ENCODE results near the gene CRKL. TPM values are rescaled to one million over a fixed set of nuclear protein-coding genes. Genes with fewer than 3 reads are reported as not detected.
A peak's percentile ranks its signal among the peaks of the same experiment; 100 is the strongest.

Gene CRKL
- polyA plus RNA-seq, 2 of the 4 experiments (the other 2 are of a cell fraction), result 21.4 to 22.8 TPM

DNA sequence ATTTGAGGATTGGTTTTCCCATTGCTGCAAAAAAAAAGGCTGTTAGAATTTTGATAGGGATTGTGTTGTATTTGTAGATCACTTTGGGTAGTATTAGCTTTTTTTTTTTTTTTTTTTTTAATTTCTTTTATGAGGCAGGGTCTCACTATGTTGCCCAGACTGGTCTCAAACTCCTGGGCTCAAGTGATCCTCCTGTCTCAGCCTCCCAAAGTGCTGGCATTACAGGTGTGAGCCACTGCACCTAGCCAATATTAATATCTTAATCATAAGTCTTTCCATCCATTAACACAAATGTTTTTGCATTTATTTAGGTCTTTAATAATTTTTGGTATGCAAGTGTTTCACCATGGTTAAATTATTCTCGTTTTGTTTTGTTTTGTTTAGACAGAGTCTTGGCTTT, 26.8 kb downstream of the CRKL start (continued):
- TF ChIP-seq, protein P1, sequence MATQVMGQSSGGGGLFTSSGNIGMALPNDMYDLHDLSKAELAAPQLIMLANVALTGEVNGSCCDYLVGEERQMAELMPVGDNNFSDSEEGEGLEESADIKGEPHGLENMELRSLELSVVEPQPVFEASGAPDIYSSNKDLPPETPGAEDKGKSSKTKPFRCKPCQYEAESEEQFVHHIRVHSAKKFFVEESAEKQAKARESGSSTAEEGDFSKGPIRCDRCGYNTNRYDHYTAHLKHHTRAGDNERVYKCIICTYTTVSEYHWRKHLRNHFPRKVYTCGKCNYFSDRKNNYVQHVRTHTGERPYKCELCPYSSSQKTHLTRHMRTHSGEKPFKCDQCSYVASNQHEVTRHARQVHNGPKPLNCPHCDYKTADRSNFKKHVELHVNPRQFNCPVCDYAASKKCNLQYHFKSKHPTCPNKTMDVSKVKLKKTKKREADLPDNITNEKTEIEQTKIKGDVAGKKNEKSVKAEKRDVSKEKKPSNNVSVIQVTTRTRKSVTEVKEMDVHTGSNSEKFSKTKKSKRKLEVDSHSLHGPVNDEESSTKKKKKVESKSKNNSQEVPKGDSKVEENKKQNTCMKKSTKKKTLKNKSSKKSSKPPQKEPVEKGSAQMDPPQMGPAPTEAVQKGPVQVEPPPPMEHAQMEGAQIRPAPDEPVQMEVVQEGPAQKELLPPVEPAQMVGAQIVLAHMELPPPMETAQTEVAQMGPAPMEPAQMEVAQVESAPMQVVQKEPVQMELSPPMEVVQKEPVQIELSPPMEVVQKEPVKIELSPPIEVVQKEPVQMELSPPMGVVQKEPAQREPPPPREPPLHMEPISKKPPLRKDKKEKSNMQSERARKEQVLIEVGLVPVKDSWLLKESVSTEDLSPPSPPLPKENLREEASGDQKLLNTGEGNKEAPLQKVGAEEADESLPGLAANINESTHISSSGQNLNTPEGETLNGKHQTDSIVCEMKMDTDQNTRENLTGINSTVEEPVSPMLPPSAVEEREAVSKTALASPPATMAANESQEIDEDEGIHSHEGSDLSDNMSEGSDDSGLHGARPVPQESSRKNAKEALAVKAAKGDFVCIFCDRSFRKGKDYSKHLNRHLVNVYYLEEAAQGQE (IDR thresholded peaks at IDR 0.05), result no peak

DNA sequence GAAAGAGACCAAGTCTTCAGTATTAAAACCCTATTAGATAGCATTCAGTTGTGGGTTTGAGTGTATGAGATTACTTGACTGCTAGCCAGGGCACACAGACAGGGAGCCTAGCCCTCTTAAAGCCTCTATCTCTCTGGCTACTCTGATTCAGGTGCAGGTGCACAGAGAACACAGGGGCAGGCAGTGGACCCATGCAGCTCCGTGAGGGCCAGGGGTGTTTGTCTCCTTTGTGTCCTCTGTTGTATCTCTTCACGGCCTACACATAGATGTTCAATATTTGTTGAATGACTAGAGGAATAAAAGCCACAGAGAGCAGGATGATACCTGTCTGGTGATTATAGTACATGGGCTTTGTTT, 28.3 kb downstream of the CRKL start:
- H3K9me3 ChIP-seq, result no peaks in the 10 kb centered on the region
- TF ChIP-seq POLR2AphosphoS2 (conservative IDR thresholded peaks at IDR 0.05; ENCODE audit: low read length) (no peak), JUN (IDR thresholded peaks at IDR 0.05) (no peak)
- H3K27ac ChIP-seq, result no peak overlapping the region
- no peak for FAIRE-seq
- H3K4me2 ChIP-seq, result peak overlapping the region; percentile 32; the same call in 2 of the 3 replicates
- peaks cover 25% of the 10 kb centered on the region for H3K4me1 ChIP-seq
- 73% methylated on average over 2 of the region's 2 CpGs for WGBS (ENCODE audit: missing lambda C conversion rate)
- DNase-seq (ENCODE audit: low read depth in 1 of 2, low spot score in 1 of 2), result no peak
- no peak overlapping the region for H3K4me3 ChIP-seq
- ChIA-PET POLR2A (no interaction called here), CTCF (interaction anchor here (1.2 to 2.6 kb wide), 2 partner anchors 9 to 11 kb away, joined by 3 to 10 read pairs; no protein-coding TSS in a partner anchor)
- no peak for ATAC-seq

- no peak for DNase-seq (ENCODE audit: low read depth in 1 of 2, low spot score in 1 of 2)
- FAIRE-seq, result no peak
- ATAC-seq, result no peak; a peak in 1 of 6 replicates
- no peak for TF ChIP-seq FOSB (CRISPR knock-in tag; IDR thresholded peaks at IDR 0.05)
- no peak for TF ChIP-seq BCL3 (IDR thresholded peaks at IDR 0.05)
- no peak for TF ChIP-seq HOXB13 (CRISPR knock-in tag; IDR thresholded peaks at IDR 0.05; ENCODE audit: low read depth)
- TF ChIP-seq ELK1 (IDR thresholded peaks at IDR 0.05; ENCODE audit: low read depth, low read length), result no peak
- TF ChIP-seq RFX5 (IDR thresholded peaks at IDR 0.05), result no peak
- TF ChIP-seq FOSL2 (IDR thresholded peaks at IDR 0.05), result no peak
- no peak for TF ChIP-seq FOSL2 (CRISPR knock-in tag; IDR thresholded peaks at IDR 0.05)
- TF ChIP-seq EHMT2 (IDR thresholded peaks at IDR 0.05; ENCODE audit: low read depth), result no peak
- TF ChIP-seq MAZ (IDR thresholded peaks at IDR 0.05; ENCODE audit: borderline replicate concordance, low read depth, low read length), result no peak
- no peak for TF ChIP-seq TFCP2L1 (CRISPR knock-in tag; IDR thresholded peaks at IDR 0.05)
- TF ChIP-seq CHD4 (IDR thresholded peaks at IDR 0.05; ENCODE audit: borderline replicate concordance), result no peak
- H3K4me1 ChIP-seq, result peaks cover 32% of the 10 kb centered on the region
- H3K4me2 ChIP-seq, result peak overlapping the region; percentile 32; the same call in 2 of the 3 replicates
- no peak overlapping the region for H3K27ac ChIP-seq
- 93% methylated on average over 5 of the region's 7 CpGs for WGBS (ENCODE audit: missing lambda C conversion rate)
- no peaks in the 10 kb centered on the region for H3K9me3 ChIP-seq
- H3K4me3 ChIP-seq, result no peak overlapping the region
- CTCF ChIA-PET, result interaction anchor here (0.7 to 2.6 kb wide), 3 partner anchors 10 to 124 kb away, joined by 3 to 10 read pairs (median 6); partner anchors contain the start of gene CRKL
- POLR2A ChIA-PET, result interaction anchor here (0.7 kb wide), 1 partner anchor 142 kb away, joined by 4 read pairs; no protein-coding TSS in a partner anchor
Measured at GRCh38 chr22:20946080-20946986, 29.1 kb downstream of the CRKL start.

Data from A549 (cell line).